ENCODE results near the gene TMEM121.
"Not testable (repeated sequence)": the region's sequence is repeated elsewhere in the genome, so short reads cannot be mapped to it uniquely, and the experiment has no call there.

Gene TMEM121

GRCh38 chr14:105568140-105568843 lies 41.9 kb downstream of the TMEM121 start:
- not testable (repeated sequence) for H3K9me3 ChIP-seq (ENCODE audit: control insufficient read depth in 2 of 2, low read length in 2 of 2); H3K36me3 ChIP-seq (ENCODE audit: control insufficient read depth in 2 of 2, insufficient read depth in 2 of 2, low read length in 2 of 2); H3K27ac ChIP-seq (ENCODE audit: low read length); H3K4me3 ChIP-seq (ENCODE audit: low read length in 2 of 2); H3K4me1 ChIP-seq (ENCODE audit: control insufficient read depth, insufficient read depth, low read length); H3K27me3 ChIP-seq (ENCODE audit: control insufficient read depth in 1 of 2, insufficient read depth in 2 of 2, low read length in 2 of 2); H3K9ac ChIP-seq (ENCODE audit: low read length in 2 of 2)

- H3K27ac ChIP-seq (ENCODE audit: low read length): no peak overlapping the region
- H3K4me3 ChIP-seq (ENCODE audit: low read length in 2 of 2): no peak overlapping the region
- no peaks in the 10 kb centered on the region for H3K27me3 ChIP-seq (ENCODE audit: control insufficient read depth in 1 of 2, insufficient read depth in 2 of 2, low read length in 2 of 2)
- H3K9me3 ChIP-seq (ENCODE audit: control insufficient read depth in 2 of 2, low read length in 2 of 2): no peaks in the 10 kb centered on the region
- H3K4me1 ChIP-seq (ENCODE audit: control insufficient read depth, insufficient read depth, low read length): no peaks in the 10 kb centered on the region
- no peak overlapping the region for H3K9ac ChIP-seq (ENCODE audit: low read length in 2 of 2)
- H3K36me3 ChIP-seq (ENCODE audit: control insufficient read depth in 2 of 2, insufficient read depth in 2 of 2, low read length in 2 of 2): no peaks in the 10 kb centered on the region
Observed at GRCh38 chr14:105568859-105569766, 42.7 kb downstream of the TMEM121 start.

GRCh38 chr14:105570482-105570881 lies 44.1 kb downstream of the TMEM121 start:
- no peak overlapping the region for H3K4me3 ChIP-seq (ENCODE audit: low read length in 2 of 2)
- H3K9ac ChIP-seq (ENCODE audit: low read length in 2 of 2): no peak overlapping the region
- no peaks in the 10 kb centered on the region for H3K9me3 ChIP-seq (ENCODE audit: control insufficient read depth in 2 of 2, low read length in 2 of 2)
- H3K36me3 ChIP-seq (ENCODE audit: control insufficient read depth in 2 of 2, insufficient read depth in 2 of 2, low read length in 2 of 2): no peaks in the 10 kb centered on the region
- no peaks in the 10 kb centered on the region for H3K4me1 ChIP-seq (ENCODE audit: control insufficient read depth, insufficient read depth, low read length)
- H3K27ac ChIP-seq (ENCODE audit: low read length): no peak overlapping the region
- no peaks in the 10 kb centered on the region for H3K27me3 ChIP-seq (ENCODE audit: control insufficient read depth in 1 of 2, insufficient read depth in 2 of 2, low read length in 2 of 2)

GRCh38 chr14:105571181-105571951 lies 45.0 kb downstream of the TMEM121 start:
- not testable (repeated sequence) for H3K27me3 ChIP-seq (ENCODE audit: control insufficient read depth in 1 of 2, insufficient read depth in 2 of 2, low read length in 2 of 2); H3K9me3 ChIP-seq (ENCODE audit: control insufficient read depth in 2 of 2, low read length in 2 of 2); H3K27ac ChIP-seq (ENCODE audit: low read length); H3K4me1 ChIP-seq (ENCODE audit: control insufficient read depth, insufficient read depth, low read length); H3K9ac ChIP-seq (ENCODE audit: low read length in 2 of 2); H3K4me3 ChIP-seq (ENCODE audit: low read length in 2 of 2); H3K36me3 ChIP-seq (ENCODE audit: control insufficient read depth in 2 of 2, insufficient read depth in 2 of 2, low read length in 2 of 2)

GRCh38 chr14:105572063-105572462 lies 45.7 kb downstream of the TMEM121 start:
- H3K4me1 ChIP-seq (ENCODE audit: control insufficient read depth, insufficient read depth, low read length); H3K36me3 ChIP-seq (ENCODE audit: control insufficient read depth in 2 of 2, insufficient read depth in 2 of 2, low read length in 2 of 2); H3K27me3 ChIP-seq (ENCODE audit: control insufficient read depth in 1 of 2, insufficient read depth in 2 of 2, low read length in 2 of 2); H3K27ac ChIP-seq (ENCODE audit: low read length); H3K4me3 ChIP-seq (ENCODE audit: low read length in 2 of 2); H3K9me3 ChIP-seq (ENCODE audit: control insufficient read depth in 2 of 2, low read length in 2 of 2); H3K9ac ChIP-seq (ENCODE audit: low read length in 2 of 2): not testable (repeated sequence)

GRCh38 chr14:105573841-105574240 lies 47.5 kb downstream of the TMEM121 start:
- not testable (repeated sequence) for H3K4me3 ChIP-seq (ENCODE audit: low read length in 2 of 2); H3K27ac ChIP-seq (ENCODE audit: low read length); H3K27me3 ChIP-seq (ENCODE audit: control insufficient read depth in 1 of 2, insufficient read depth in 2 of 2, low read length in 2 of 2); H3K9me3 ChIP-seq (ENCODE audit: control insufficient read depth in 2 of 2, low read length in 2 of 2); H3K36me3 ChIP-seq (ENCODE audit: control insufficient read depth in 2 of 2, insufficient read depth in 2 of 2, low read length in 2 of 2); H3K4me1 ChIP-seq (ENCODE audit: control insufficient read depth, insufficient read depth, low read length); H3K9ac ChIP-seq (ENCODE audit: low read length in 2 of 2)

GRCh38 chr14:105574411-105574810 lies 48.0 kb downstream of the TMEM121 start:
- not testable (repeated sequence) for H3K36me3 ChIP-seq (ENCODE audit: control insufficient read depth in 2 of 2, insufficient read depth in 2 of 2, low read length in 2 of 2); H3K4me1 ChIP-seq (ENCODE audit: control insufficient read depth, insufficient read depth, low read length); H3K9me3 ChIP-seq (ENCODE audit: control insufficient read depth in 2 of 2, low read length in 2 of 2); H3K4me3 ChIP-seq (ENCODE audit: low read length in 2 of 2); H3K27me3 ChIP-seq (ENCODE audit: control insufficient read depth in 1 of 2, insufficient read depth in 2 of 2, low read length in 2 of 2); H3K27ac ChIP-seq (ENCODE audit: low read length); H3K9ac ChIP-seq (ENCODE audit: low read length in 2 of 2)

GRCh38 chr14:105575016-105575700 lies 48.8 kb downstream of the TMEM121 start:
- not testable (repeated sequence) for H3K4me1 ChIP-seq (ENCODE audit: control insufficient read depth, insufficient read depth, low read length); H3K27me3 ChIP-seq (ENCODE audit: control insufficient read depth in 1 of 2, insufficient read depth in 2 of 2, low read length in 2 of 2); H3K36me3 ChIP-seq (ENCODE audit: control insufficient read depth in 2 of 2, insufficient read depth in 2 of 2, low read length in 2 of 2); H3K27ac ChIP-seq (ENCODE audit: low read length); H3K4me3 ChIP-seq (ENCODE audit: low read length in 2 of 2); H3K9me3 ChIP-seq (ENCODE audit: control insufficient read depth in 2 of 2, low read length in 2 of 2); H3K9ac ChIP-seq (ENCODE audit: low read length in 2 of 2)

GRCh38 chr14:105576525-105577088 lies 50.2 kb downstream of the TMEM121 start:
- Histone ChIP-seq H3K36me3 (ENCODE audit: control insufficient read depth in 2 of 2, insufficient read depth in 2 of 2, low read length in 2 of 2) (no peaks in the 10 kb centered on the region), H3K27me3 (ENCODE audit: control insufficient read depth in 1 of 2, insufficient read depth in 2 of 2, low read length in 2 of 2) (no peaks in the 10 kb centered on the region), H3K27ac (ENCODE audit: low read length) (no peak overlapping the region), H3K9ac (ENCODE audit: low read length in 2 of 2) (no peak overlapping the region), H3K4me3 (ENCODE audit: low read length in 2 of 2) (no peak overlapping the region), H3K4me1 (ENCODE audit: control insufficient read depth, insufficient read depth, low read length) (no peaks in the 10 kb centered on the region), H3K9me3 (ENCODE audit: control insufficient read depth in 2 of 2, low read length in 2 of 2) (no peaks in the 10 kb centered on the region)

GRCh38 chr14:105577314-105577861 lies 51.0 kb downstream of the TMEM121 start:
- Histone ChIP-seq H3K9me3 (ENCODE audit: control insufficient read depth in 2 of 2, low read length in 2 of 2) (peaks cover 0 to under 1% of the 10 kb centered on the region in 2 donors), H3K4me3 (ENCODE audit: low read length in 2 of 2) (no peak overlapping the region), H3K9ac (ENCODE audit: low read length in 2 of 2) (no peak overlapping the region), H3K27ac (ENCODE audit: low read length) (no peak overlapping the region), H3K27me3 (ENCODE audit: control insufficient read depth in 1 of 2, insufficient read depth in 2 of 2, low read length in 2 of 2) (no peaks in the 10 kb centered on the region), H3K36me3 (ENCODE audit: control insufficient read depth in 2 of 2, insufficient read depth in 2 of 2, low read length in 2 of 2) (no peaks in the 10 kb centered on the region), H3K4me1 (ENCODE audit: control insufficient read depth, insufficient read depth, low read length) (no peaks in the 10 kb centered on the region)
